HepG2 (cell line): ENCODE measurements around the gene HSDL1. TPM values are rescaled to one million over a fixed set of nuclear protein-coding genes. Genes with fewer than 3 reads are reported as not detected.

ENCODE experiments used
- BCL6 ChIP-seq: IDR thresholded peaks from 2 replicates; pipeline ENCODE4 v1.6.1; 2016; ENCODE audit warnings: missing genetic modification reagents, missing compliant biosample characterization
- CREB3 ChIP-seq: sonication (generic); formaldehyde crosslinking; IDR thresholded peaks from 2 replicates; pipeline ENCODE4 v1.5.0; 2020; ENCODE audit warnings: missing genetic modification reagents
- HHEX ChIP-seq: IDR thresholded peaks from 2 replicates; pipeline ENCODE4 v1.6.1; 2016; ENCODE audit warnings: control low read depth
- KMT2B ChIP-seq: IDR thresholded peaks from 2 replicates; pipeline ENCODE4 v1.6.1; 2016; ENCODE audit warnings: missing genetic modification reagents, missing compliant biosample characterization
- PAX8 ChIP-seq: sonication (generic); formaldehyde crosslinking; IDR thresholded peaks from 2 replicates; pipeline ENCODE4 v1.8.0; 2022; ENCODE audit warnings: mild to moderate bottlenecking, missing genetic modification reagents, borderline replicate concordance
- PCBP2 ChIP-seq: fragments of 200-400 bp; formaldehyde crosslinking; optimal IDR thresholded peaks from 2 replicates; pipeline ENCODE3; 2018; ENCODE audit warnings: low read length, low read depth; ENCODE audit not compliant: poor library complexity, severe bottlenecking
- RELA ChIP-seq: sonication (generic); formaldehyde crosslinking; IDR thresholded peaks from 2 replicates; pipeline ENCODE4 v1.4.0; 2020; ENCODE audit warnings: missing genetic modification reagents
- RORA ChIP-seq: sonication (generic); formaldehyde crosslinking; IDR thresholded peaks from 2 replicates; pipeline ENCODE4 v1.5.0; 2020; ENCODE audit warnings: mild to moderate bottlenecking, missing genetic modification reagents, moderate library complexity
- SKI ChIP-seq: fragments of 450-650 bp; IDR thresholded peaks from one replicate; pipeline ENCODE4 v1.6.1; 2018; ENCODE audit warnings: mild to moderate bottlenecking; ENCODE audit not compliant: partially characterized antibody
- SNAPC2 ChIP-seq: sonication (generic); formaldehyde crosslinking; IDR thresholded peaks from 2 replicates; pipeline ENCODE4 v1.8.1; 2022; ENCODE audit warnings: mild to moderate bottlenecking, missing genetic modification reagents
- SNRNP70 ChIP-seq: fragments of 200-400 bp; formaldehyde crosslinking; IDR thresholded peaks from 2 replicates; pipeline ENCODE4 v1.6.1; 2017; ENCODE audit warnings: mild to moderate bottlenecking, low read depth, low read length, moderate library complexity
- SRSF9 ChIP-seq: fragments of 200-400 bp; formaldehyde crosslinking; IDR thresholded peaks from 2 replicates; pipeline ENCODE4 v1.6.1; 2018; ENCODE audit warnings: borderline replicate concordance, mild to moderate bottlenecking, low read depth, low read length; ENCODE audit not compliant: insufficient read depth, poor library complexity, severe bottlenecking
- STAG1 ChIP-seq: sonication (generic); formaldehyde crosslinking; IDR thresholded peaks from 2 replicates; pipeline ENCODE4 v1.4.0; 2020; ENCODE audit warnings: missing genetic modification reagents
- TERF1 ChIP-seq: sonication (generic); formaldehyde crosslinking; IDR thresholded peaks from 2 replicates; pipeline ENCODE4 v1.8.0; 2022; ENCODE audit warnings: mild to moderate bottlenecking, missing genetic modification reagents, moderate library complexity
- ZFP37 ChIP-seq: sonication (generic); formaldehyde crosslinking; IDR thresholded peaks from 2 replicates; pipeline ENCODE4 v1.4.0; 2020; ENCODE audit warnings: missing genetic modification reagents, borderline replicate concordance
- ZNF775 ChIP-seq: sonication (generic); formaldehyde crosslinking; IDR thresholded peaks from 2 replicates; pipeline ENCODE4 v1.4.0; 2020; ENCODE audit warnings: missing genetic modification reagents, mild to moderate bottlenecking, moderate library complexity, borderline replicate concordance
- ZNF792 ChIP-seq: IDR thresholded peaks from 2 replicates; pipeline ENCODE4 v1.6.1; 2016
- polyA plus RNA-seq, 8 experiments: library from polyadenylated mRNA; depleted of rRNA in 3 of 8; stranded (reverse) in 7 of 8; unstranded in 1 of 8; fragments of >200 nt; fragmentation: Illumina TruSeq in 4 of 8; extraction: Trizol in 4 of 8; gene quantifications; 2 replicates each; pipeline versions ENCODE4 v1.2.1 to v1.2.3, GENCODE V29; 2011 to 2016; ENCODE audit warnings: low read depth in 4 of 8, missing spikeins in 1 of 8, mixed read lengths in 1 of 8; ENCODE audit not compliant: insufficient read depth in 1 of 8
- total RNA-seq, 5 experiments: library from RNA; depleted of rRNA; stranded (reverse); fragments of >200 nt; fragmentation: Illumina TruSeq; extraction: Trizol; gene quantifications; 2 replicates each; pipeline ENCODE4 v1.2.3, GENCODE V29; 2016; ENCODE audit warnings: low read depth in 1 of 5
- TF ChIP-seq, protein P1 (sequence below): sonication (generic); formaldehyde crosslinking; IDR thresholded peaks from 2 replicates; pipeline ENCODE4 v1.4.0; 2020; ENCODE audit warnings: mild to moderate bottlenecking, missing genetic modification reagents
- TF ChIP-seq, protein P2 (sequence below): sonication (generic); formaldehyde crosslinking; IDR thresholded peaks from 2 replicates; pipeline ENCODE4 v1.5.0; 2020; ENCODE audit warnings: mild to moderate bottlenecking, missing genetic modification reagents
- TF ChIP-seq, protein P3 (sequence below), 2 experiments: sonication (generic) in 1 of 2; formaldehyde crosslinking in 1 of 2; IDR thresholded peaks; 2 replicates each; pipeline versions ENCODE4 v1.4.0 to v1.6.1; 2016 to 2020; ENCODE audit warnings: borderline replicate concordance in 1 of 2, low read depth in 1 of 2, mild to moderate bottlenecking in 1 of 2, missing genetic modification reagents in 1 of 2

Gene HSDL1
- total and polyA plus RNA-seq, 2 of the 13 experiments (the other 11 are each of a cell fraction or from before 2014, with no cell fraction given) = 49.2 to 49.7 TPM

DNA sequence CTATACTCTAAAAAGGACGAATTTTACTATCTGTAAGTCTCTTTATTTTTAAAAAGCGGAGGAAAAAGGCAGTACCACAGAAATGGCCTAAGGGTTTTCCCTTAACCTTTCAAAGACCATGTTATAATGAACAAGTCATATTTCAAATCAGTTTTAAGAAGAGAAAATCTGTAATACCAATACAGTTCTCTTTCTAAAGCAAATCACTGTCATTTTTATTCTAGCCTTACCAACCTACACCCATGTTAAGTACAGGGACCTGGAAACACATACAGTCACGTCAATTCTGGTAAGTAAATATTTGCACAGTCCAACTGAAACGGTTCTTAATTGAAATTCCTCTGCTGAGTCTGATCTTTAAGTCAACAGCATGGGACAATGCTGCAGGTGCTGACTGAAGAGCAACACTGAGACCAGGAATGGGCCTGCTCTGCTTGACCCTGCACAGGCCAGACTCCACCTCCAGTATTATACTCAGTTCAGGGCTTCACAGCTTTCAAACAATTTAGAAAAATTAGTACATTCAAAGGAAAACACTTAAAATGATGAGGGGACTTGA lies 48.5 kb downstream of the HSDL1 start (continued):
- TF ChIP-seq, protein P1, sequence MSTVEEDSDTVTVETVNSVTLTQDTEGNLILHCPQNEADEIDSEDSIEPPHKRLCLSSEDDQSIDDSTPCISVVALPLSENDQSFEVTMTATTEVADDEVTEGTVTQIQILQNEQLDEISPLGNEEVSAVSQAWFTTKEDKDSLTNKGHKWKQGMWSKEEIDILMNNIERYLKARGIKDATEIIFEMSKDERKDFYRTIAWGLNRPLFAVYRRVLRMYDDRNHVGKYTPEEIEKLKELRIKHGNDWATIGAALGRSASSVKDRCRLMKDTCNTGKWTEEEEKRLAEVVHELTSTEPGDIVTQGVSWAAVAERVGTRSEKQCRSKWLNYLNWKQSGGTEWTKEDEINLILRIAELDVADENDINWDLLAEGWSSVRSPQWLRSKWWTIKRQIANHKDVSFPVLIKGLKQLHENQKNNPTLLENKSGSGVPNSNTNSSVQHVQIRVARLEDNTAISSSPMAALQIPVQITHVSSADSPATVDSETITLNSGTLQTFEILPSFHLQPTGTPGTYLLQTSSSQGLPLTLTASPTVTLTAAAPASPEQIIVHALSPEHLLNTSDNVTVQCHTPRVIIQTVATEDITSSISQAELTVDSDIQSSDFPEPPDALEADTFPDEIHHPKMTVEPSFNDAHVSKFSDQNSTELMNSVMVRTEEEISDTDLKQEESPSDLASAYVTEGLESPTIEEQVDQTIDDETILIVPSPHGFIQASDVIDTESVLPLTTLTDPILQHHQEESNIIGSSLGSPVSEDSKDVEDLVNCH (CRISPR knock-in tag) = no peak
- TF ChIP-seq ZNF792 (peak; percentile 83), STAG1 (CRISPR knock-in tag) (no peak), CREB3 (CRISPR knock-in tag) (no peak), KMT2B (CRISPR knock-in tag) (0 out of 2 replicates have a peak, but pooled peaks have one; percentile 36), SKI (peak; percentile 77), RELA (CRISPR knock-in tag) (no peak), BCL6 (CRISPR knock-in tag) (peak; percentile 90), SNAPC2 (no peak), RORA (no peak), SNRNP70 (no peak), ZFP37 (CRISPR knock-in tag) (no peak), PCBP2 (no peak), SRSF9 (no peak), TERF1 (CRISPR knock-in tag) (no peak), PAX8 (no peak), ZNF775 (CRISPR knock-in tag) (no peak), HHEX (peak; percentile 99)
- TF ChIP-seq, protein P2, sequence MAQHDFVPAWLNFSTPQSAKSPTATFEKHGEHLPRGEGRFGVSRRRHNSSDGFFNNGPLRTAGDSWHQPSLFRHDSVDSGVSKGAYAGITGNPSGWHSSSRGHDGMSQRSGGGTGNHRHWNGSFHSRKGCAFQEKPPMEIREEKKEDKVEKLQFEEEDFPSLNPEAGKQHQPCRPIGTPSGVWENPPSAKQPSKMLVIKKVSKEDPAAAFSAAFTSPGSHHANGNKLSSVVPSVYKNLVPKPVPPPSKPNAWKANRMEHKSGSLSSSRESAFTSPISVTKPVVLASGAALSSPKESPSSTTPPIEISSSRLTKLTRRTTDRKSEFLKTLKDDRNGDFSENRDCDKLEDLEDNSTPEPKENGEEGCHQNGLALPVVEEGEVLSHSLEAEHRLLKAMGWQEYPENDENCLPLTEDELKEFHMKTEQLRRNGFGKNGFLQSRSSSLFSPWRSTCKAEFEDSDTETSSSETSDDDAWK (CRISPR knock-in tag) = no peak
- TF ChIP-seq, protein P3, sequence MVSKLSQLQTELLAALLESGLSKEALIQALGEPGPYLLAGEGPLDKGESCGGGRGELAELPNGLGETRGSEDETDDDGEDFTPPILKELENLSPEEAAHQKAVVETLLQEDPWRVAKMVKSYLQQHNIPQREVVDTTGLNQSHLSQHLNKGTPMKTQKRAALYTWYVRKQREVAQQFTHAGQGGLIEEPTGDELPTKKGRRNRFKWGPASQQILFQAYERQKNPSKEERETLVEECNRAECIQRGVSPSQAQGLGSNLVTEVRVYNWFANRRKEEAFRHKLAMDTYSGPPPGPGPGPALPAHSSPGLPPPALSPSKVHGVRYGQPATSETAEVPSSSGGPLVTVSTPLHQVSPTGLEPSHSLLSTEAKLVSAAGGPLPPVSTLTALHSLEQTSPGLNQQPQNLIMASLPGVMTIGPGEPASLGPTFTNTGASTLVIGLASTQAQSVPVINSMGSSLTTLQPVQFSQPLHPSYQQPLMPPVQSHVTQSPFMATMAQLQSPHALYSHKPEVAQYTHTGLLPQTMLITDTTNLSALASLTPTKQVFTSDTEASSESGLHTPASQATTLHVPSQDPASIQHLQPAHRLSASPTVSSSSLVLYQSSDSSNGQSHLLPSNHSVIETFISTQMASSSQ (IDR thresholded peaks at IDR 0.05; ENCODE audit: low read depth) = peak; percentile 24; the same call in 1 of the 2 replicates
- TF ChIP-seq, protein P3 (CRISPR knock-in tag; IDR thresholded peaks at IDR 0.05; ENCODE audit: borderline replicate concordance) = no peak; the same call in 1 of the 2 replicates
